H9 (cell line): Measurements from ENCODE around the gene FLT3LG. TPM values are rescaled to one million over a fixed set of nuclear protein-coding genes. Genes with fewer than 3 reads are reported as not detected.
A peak's percentile ranks its signal among the peaks of the same experiment; 100 is the strongest.

ENCODE experiments used
- DNase-seq: peaks from one replicate; pipeline ENCODE4 v3.0.0-alpha.2; 2017
- H2AFZ ChIP-seq: one replicate; pipeline ENCODE4 v1.6.1; 2013; ENCODE audit warnings: mild to moderate bottlenecking, low read length, control low read depth, moderate library complexity
- H2AK5ac ChIP-seq: 2 replicates; pipeline ENCODE4 v1.6.1; 2013; ENCODE audit warnings: low read length, control low read depth, mixed read lengths; ENCODE audit not compliant: insufficient read length
- H2BK120ac ChIP-seq: one replicate; pipeline ENCODE4 v1.6.1; 2013; ENCODE audit warnings: low read depth, mild to moderate bottlenecking, low read length, control low read depth, inconsistent platforms; ENCODE audit not compliant: poor library complexity, severe bottlenecking
- H2BK12ac ChIP-seq: 2 replicates; pipeline ENCODE4 v1.6.1; 2013; ENCODE audit warnings: low read length, control low read depth, mixed read lengths, low read depth; ENCODE audit not compliant: insufficient read length
- H2BK15ac ChIP-seq: 2 replicates; pipeline ENCODE4 v1.6.1; 2013; ENCODE audit warnings: low read depth, low read length, control low read depth
- H2BK20ac ChIP-seq: one replicate; pipeline ENCODE4 v1.6.1; 2013; ENCODE audit warnings: low read depth, mild to moderate bottlenecking, low read length, control low read depth, inconsistent platforms; ENCODE audit not compliant: poor library complexity, severe bottlenecking
- H2BK5ac ChIP-seq: 2 replicates; pipeline ENCODE4 v1.6.1; 2013; ENCODE audit warnings: low read length, control low read depth, mixed read lengths; ENCODE audit not compliant: insufficient read length
- H3K14ac ChIP-seq: 2 replicates; pipeline ENCODE4 v1.6.1; 2013; ENCODE audit warnings: low read length, control low read depth; ENCODE audit not compliant: insufficient read depth
- H3K18ac ChIP-seq: 2 replicates; pipeline ENCODE4 v1.6.1; 2013; ENCODE audit warnings: low read depth, mild to moderate bottlenecking, mixed read lengths, low read length, control low read depth; ENCODE audit not compliant: insufficient read length
- H3K23ac ChIP-seq: 2 replicates; pipeline ENCODE4 v1.6.1; 2013; ENCODE audit warnings: low read length, control low read depth, mixed read lengths, low read depth; ENCODE audit not compliant: insufficient read length
- H3K23me2 ChIP-seq: 2 replicates; pipeline ENCODE4 v1.6.1; 2013; ENCODE audit warnings: low read depth, mild to moderate bottlenecking, mixed read lengths, low read length, control low read depth; ENCODE audit not compliant: insufficient read length, poor library complexity, severe bottlenecking
- H3K27ac ChIP-seq: 2 replicates; pipeline ENCODE4 v1.5.1; 2013; ENCODE audit warnings: low read length, control low read depth, mixed read lengths, low read depth; ENCODE audit not compliant: insufficient read length
- H3K27me3 ChIP-seq: 2 replicates; pipeline ENCODE4 v1.6.1; 2013; ENCODE audit warnings: low read length, control low read depth, inconsistent platforms; ENCODE audit not compliant: insufficient read depth
- H3K4ac ChIP-seq: 2 replicates; pipeline ENCODE4 v1.6.1; 2013; ENCODE audit warnings: low read depth, mild to moderate bottlenecking, control low read depth, inconsistent platforms, low read length, moderate library complexity
- H3K4me1 ChIP-seq: 2 replicates; pipeline ENCODE4 v1.6.1; 2013; ENCODE audit warnings: low read length, control low read depth, inconsistent platforms; ENCODE audit not compliant: insufficient read depth
- H3K4me2 ChIP-seq: 2 replicates; pipeline ENCODE4 v1.6.1; 2013; ENCODE audit warnings: low read length, control low read depth, mixed read lengths; ENCODE audit not compliant: insufficient read length, insufficient read depth
- H3K56ac ChIP-seq: 2 replicates; pipeline ENCODE4 v1.6.1; 2013; ENCODE audit warnings: low read depth, mild to moderate bottlenecking, mixed read lengths, low read length, control low read depth; ENCODE audit not compliant: insufficient read length
- H3K79me1 ChIP-seq: 2 replicates; pipeline ENCODE4 v1.6.1; 2013; ENCODE audit warnings: low read depth, mild to moderate bottlenecking, moderate library complexity, low read length, control low read depth, inconsistent platforms; ENCODE audit not compliant: insufficient read depth, poor library complexity, severe bottlenecking
- H3K79me2 ChIP-seq: 2 replicates; pipeline ENCODE4 v1.6.1; 2013; ENCODE audit warnings: low read length, control low read depth, inconsistent platforms; ENCODE audit not compliant: insufficient read depth
- H3K9ac ChIP-seq: 2 replicates; pipeline ENCODE4 v1.6.1; 2013; ENCODE audit warnings: low read length, control low read depth, mixed read lengths; ENCODE audit not compliant: insufficient read length; ENCODE audit errors: extremely low read depth
- H3K9me3 ChIP-seq: one replicate; pipeline ENCODE4 v1.6.1; 2013; ENCODE audit warnings: low read depth, low read length, inconsistent platforms; ENCODE audit not compliant: control insufficient read depth
- H3T11ph ChIP-seq: one replicate; pipeline ENCODE4 v1.6.1; 2013; ENCODE audit warnings: mild to moderate bottlenecking, low read length, control low read depth, inconsistent platforms
- H4K20me1 ChIP-seq: one replicate; pipeline ENCODE4 v1.6.1; 2013; ENCODE audit not compliant: control insufficient read depth, insufficient read length, insufficient read depth
- H4K5ac ChIP-seq: 2 replicates; pipeline ENCODE4 v1.6.1; 2013; ENCODE audit warnings: low read depth, mild to moderate bottlenecking, mixed read lengths, low read length, control low read depth; ENCODE audit not compliant: insufficient read length
- H4K8ac ChIP-seq: replicated peaks from 2 replicates; pipeline ENCODE4 v1.6.1; 2013; ENCODE audit warnings: low read length, control low read depth, mixed read lengths, low read depth; ENCODE audit not compliant: insufficient read length
- H4K91ac ChIP-seq: 2 replicates; pipeline ENCODE4 v1.6.1; 2013; ENCODE audit warnings: low read depth, mild to moderate bottlenecking, moderate library complexity, mixed read lengths, low read length, control low read depth; ENCODE audit not compliant: insufficient read length
- H3K27ac Mint-ChIP-seq, 3 experiments: 2 replicates in 2 of 3; 3 replicates in 1 of 3; pipeline ENCODE4 v1.8.0; 2020 to 2021; ENCODE audit warnings: mixed read lengths in 3 of 3, mild to moderate bottlenecking in 1 of 3, moderate library complexity in 1 of 3
- H3K27me3 Mint-ChIP-seq: 2 replicates; pipeline ENCODE4 v1.8.0; 2021; ENCODE audit warnings: low read depth, mild to moderate bottlenecking, moderate library complexity, mixed read lengths
- H3K36me3 Mint-ChIP-seq, 3 experiments: 2 replicates in 2 of 3; 3 replicates in 1 of 3; pipeline ENCODE4 v1.8.0; 2020 to 2021; ENCODE audit warnings: low read depth in 3 of 3, mixed read lengths in 3 of 3; ENCODE audit not compliant: insufficient read depth in 1 of 3
- H3K4me1 Mint-ChIP-seq, 2 experiments: 2 replicates each; pipeline ENCODE4 v1.8.0; 2020; ENCODE audit warnings: mixed read lengths in 2 of 2
- H3K4me3 Mint-ChIP-seq, 2 experiments: 2 replicates in 1 of 2; 3 replicates in 1 of 2; pipeline ENCODE4 v1.8.0; 2020 to 2021; ENCODE audit warnings: mild to moderate bottlenecking in 2 of 2, mixed read lengths in 2 of 2, moderate library complexity in 1 of 2
- H3K9me3 Mint-ChIP-seq, 2 experiments: 2 replicates in 1 of 2; 3 replicates in 1 of 2; pipeline ENCODE4 v1.8.0; 2020; ENCODE audit warnings: mild to moderate bottlenecking in 2 of 2, mixed read lengths in 2 of 2, moderate library complexity in 1 of 2
- CTCF ChIP-seq: fragments of 200-600 bp; sonication (generic); conservative IDR thresholded peaks from 3 replicates; pipeline ENCODE4 v1.8.0; 2021; ENCODE audit warnings: antibody characterized with exemption, mild to moderate bottlenecking
- WGBS: extraction: QIAGEN DNeasy Blood & Tissue Kit; methylation state at CpG from one replicate; pipeline ENCODE4 v1.1.7; 2013; ENCODE audit warnings: missing lambda C conversion rate, low lambda C conversion rate, mixed read lengths; ENCODE audit not compliant: insufficient read length; ENCODE audit errors: extremely low coverage; 5-methylcytosine and 5-hydroxymethylcytosine counted together
- total RNA-seq: library from RNA; stranded (reverse); gene quantifications from 2 replicates; pipeline ENCODE4 v1.2.1, GENCODE V29; 2021

Gene FLT3LG
- total RNA-seq, 1 experiment from 2014 or later: 2.1 TPM

- DNase-seq: peak; percentile 82
- no peak overlapping the region for H3K14ac ChIP-seq
- no peak overlapping the region for H3K18ac ChIP-seq
- peaks cover 18 to 26% of the 10 kb centered on the region in 2 experiments for H3K4me1 Mint-ChIP-seq
- no peak overlapping the region for H2BK5ac ChIP-seq
- H3K27me3 Mint-ChIP-seq: peaks cover 2% of the 10 kb centered on the region; the same call in 1 of the 2 replicates
- H4K91ac ChIP-seq: no peak overlapping the region
- no peak overlapping the region for H3K4ac ChIP-seq
- H3K23ac ChIP-seq: no peak overlapping the region
- no peak overlapping the region for H2BK20ac ChIP-seq
- H3K9ac ChIP-seq: no peak overlapping the region
- no peak overlapping the region for H2BK120ac ChIP-seq
- no peak overlapping the region for H3K27ac ChIP-seq
- WGBS: no CpG with 5 or more reads among the region's 50 CpGs
- H3K56ac ChIP-seq: no peak overlapping the region
- no peak overlapping the region for H4K5ac ChIP-seq
- H3K9me3 Mint-ChIP-seq: no peaks in the 10 kb centered on the region; a peak in 1 of 5 replicates
- H3T11ph ChIP-seq: no peak overlapping the region
- H2BK15ac ChIP-seq: no peak overlapping the region
- peaks cover 15% of the 10 kb centered on the region for H3K23me2 ChIP-seq
- peak overlapping the region; percentile 51 for H3K4me2 ChIP-seq
- H3K9me3 ChIP-seq: no peaks in the 10 kb centered on the region
- no peaks in the 10 kb centered on the region for H4K20me1 ChIP-seq
- H3K27me3 ChIP-seq: no peaks in the 10 kb centered on the region
- peaks cover 6 to 19% (median 13%) of the 10 kb centered on the region in 3 experiments; a peak in 6 of 7 replicates for H3K36me3 Mint-ChIP-seq
- H3K4me3 Mint-ChIP-seq: peak overlapping the region; percentile 73 to 91
- no peak for TF ChIP-seq CTCF
- H3K79me2 ChIP-seq: no peaks in the 10 kb centered on the region; the same call in 1 of the 2 replicates
- H4K8ac ChIP-seq: no peak overlapping the region
- H3K79me1 ChIP-seq: no peaks in the 10 kb centered on the region
- peak overlapping the region; percentile 73 to 89 (median 78); a peak in 5 of 7 replicates for H3K27ac Mint-ChIP-seq
- no peak overlapping the region for H2AK5ac ChIP-seq
- H2AFZ ChIP-seq: no peak overlapping the region
- no peaks in the 10 kb centered on the region for H3K4me1 ChIP-seq
- no peak overlapping the region for H2BK12ac ChIP-seq
Observed at GRCh38 chr19:49512970-49513745, 39.1 kb downstream of the FLT3LG start.
